HG02763 (cell line): Measurements from ENCODE around the gene KRAS.

Source experiments
- ATAC-seq: cut with Tn5 transposase; IDR thresholded peaks from one replicate; pipeline ENCODE4 v1.9.1; 2021; ENCODE audit warnings: mild to moderate bottlenecking, moderate library complexity; ENCODE audit not compliant: unreplicated experiment

The KRAS gene

DNA sequence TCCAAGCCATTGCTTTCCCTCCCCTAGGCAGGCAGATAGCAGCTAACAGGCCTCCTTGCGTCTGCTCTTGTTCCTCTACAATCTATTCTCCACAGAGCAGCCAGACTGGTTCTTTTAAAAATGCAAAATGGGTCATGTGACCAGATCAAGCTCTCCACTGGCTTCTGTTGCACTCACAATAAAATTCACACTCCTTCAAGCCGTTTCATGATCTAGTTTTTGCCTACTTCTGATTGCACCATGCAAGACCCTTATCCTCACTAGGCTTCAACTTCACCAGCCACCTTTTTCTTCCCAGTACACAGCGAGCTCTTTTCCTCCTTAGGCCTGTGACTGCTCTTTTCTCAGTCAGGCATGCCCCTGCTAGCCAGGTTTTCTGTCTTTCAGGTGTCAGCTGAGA, 6.1 kb upstream of the KRAS start:
- no peak for ATAC-seq

GRCh38 chr12:25256005-25256404, 5.3 kb upstream of the KRAS start:
- no peak for ATAC-seq

DNA sequence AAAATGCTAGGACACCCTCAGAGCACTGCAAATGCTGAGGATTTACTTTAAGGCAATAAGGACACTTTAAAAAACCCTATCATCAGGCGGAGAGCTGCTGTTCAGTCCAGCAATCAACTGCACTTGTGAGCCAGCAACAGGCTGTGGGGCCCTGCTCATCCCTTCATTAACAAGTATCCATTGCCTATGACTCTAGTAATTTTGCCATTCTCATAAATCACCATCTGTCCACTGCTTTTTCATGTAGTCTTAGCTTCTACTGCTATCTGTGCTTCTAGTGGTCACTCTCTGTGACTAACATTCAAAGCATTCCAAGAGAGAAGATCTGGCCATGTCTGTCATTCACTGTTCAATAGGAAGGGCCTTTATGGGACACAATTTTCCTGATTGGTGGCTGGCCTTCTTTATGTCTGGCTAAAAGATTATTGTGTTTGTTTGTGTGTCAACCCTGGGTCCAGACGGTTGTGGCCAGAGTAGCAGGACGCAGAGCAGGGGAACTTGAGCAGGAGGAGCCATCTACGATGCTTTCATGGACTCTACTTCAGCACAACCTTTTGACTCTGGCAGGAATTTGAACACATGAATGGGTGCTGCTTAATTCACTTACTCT, 3.6 kb upstream of the KRAS start:
- no peak for ATAC-seq

DNA sequence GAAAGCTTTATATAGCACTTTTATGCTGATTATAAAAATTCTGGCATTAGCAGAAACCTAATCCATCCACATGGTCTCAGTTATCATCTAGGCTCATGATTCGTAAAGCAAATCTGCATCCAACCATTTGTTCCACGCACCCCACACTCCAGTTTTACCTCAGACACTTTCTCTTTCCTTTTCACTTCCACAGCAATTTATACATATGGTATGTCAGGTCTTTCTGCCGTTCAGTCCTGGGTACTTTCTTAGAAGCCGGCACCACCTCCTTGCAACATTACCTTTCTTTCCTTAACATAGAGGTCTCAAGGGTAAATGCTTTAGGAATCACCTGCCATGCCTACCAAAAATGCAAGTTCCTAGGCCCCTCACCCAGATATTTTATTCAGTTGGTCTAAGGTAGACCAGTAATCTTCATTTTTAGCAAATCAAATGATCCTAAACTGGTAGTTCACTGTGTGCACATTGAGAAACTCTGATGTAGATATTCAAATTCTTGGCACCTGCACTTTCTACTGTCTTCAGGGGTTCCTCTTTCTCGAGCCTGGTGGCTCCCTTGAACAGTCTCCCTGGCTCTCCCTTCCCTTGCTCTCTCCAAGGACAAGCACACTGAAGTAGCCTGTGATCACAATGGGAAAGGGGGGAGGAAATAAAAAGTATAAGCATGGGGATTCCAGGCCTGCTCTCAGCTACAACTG, 2.8 kb upstream of the KRAS start:
- ATAC-seq: no peak

GRCh38 chr12:25252946-25253345, 2.2 kb upstream of the KRAS start:
- ATAC-seq: no peak

DNA sequence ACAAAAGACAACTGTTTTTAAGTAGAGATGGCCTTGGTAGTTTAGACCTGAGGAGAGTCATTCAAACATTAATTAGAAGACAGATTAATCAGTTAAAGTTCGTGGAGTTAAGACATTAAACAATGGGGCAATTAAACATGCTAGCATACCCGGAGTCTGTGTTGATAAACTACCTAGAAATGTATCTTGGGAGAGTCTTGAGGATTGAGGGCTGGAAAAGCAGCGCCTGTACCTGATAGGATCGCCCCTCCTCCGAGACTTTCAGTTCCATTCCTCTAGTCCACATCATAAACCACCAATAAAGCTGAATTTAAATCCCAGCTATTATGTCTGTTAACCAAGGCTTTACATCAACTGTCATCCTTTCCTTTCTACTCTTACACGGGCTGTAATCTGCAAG, 1.0 kb upstream of the KRAS start:
- ATAC-seq: no peak

- ATAC-seq: peak; percentile 27
These were observed 594 bp downstream of the KRAS start for GRCh38 chr12:25249931-25250738.

GRCh38 chr12:25248732-25249131, 2.0 kb downstream of the KRAS start:
- ATAC-seq: no peak

DNA sequence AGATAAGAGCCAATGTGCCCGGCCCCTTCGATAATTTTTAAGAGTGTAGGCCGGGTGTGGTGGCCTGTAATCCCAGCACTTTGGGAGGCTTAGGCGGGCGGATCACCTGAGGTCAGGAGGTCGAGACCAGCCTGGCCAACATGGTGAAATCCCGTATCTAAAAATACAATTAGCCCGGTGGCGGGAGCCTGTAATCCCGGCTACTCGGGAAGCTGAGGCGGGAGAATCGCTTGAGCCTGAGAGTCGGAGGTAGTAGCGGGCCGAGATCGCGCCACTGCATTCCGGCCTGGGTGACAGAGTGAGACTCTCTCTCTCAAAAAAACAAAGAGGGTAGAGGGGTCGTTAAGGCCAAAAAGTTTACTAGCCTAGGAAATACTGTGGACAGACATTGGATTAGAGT, 2.6 kb downstream of the KRAS start:
- ATAC-seq: no peak

DNA sequence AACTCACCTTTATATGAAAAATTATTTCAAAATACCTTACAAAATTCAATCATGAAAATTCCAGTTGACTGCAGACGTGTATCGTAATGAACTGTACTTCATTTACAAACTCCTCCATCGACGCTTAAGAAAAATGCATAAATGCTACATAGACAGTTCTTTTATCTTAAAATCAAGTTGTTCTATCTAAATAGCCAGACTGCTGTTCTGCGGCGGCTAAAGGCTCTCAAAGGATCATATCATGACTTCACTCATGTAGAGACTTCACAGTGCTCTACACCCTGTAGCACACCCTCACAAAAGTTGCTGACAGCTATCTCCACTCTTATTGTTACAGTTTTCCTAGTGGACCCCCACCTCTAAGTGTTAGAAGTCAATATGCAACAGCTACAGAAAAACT, 5.2 kb downstream of the KRAS start:
- ATAC-seq: no peak

DNA sequence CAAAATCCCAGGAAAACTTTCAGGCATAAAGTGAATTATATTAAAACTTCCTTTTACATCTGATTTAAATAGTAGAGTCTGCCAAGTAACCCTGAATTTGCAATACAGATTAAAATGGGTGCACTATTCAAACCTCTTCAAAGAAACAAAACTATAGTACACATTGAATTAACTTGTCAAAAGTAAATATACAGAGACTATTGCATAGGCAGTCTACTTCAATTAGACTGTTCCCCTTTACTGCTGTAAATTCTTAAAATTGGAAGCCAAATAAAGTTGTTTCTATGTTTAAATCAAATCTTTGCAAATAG, 7.1 kb downstream of the KRAS start:
- ATAC-seq: no peak

GRCh38 chr12:25242981-25243679, 7.6 kb downstream of the KRAS start:
- ATAC-seq: no peak

DNA sequence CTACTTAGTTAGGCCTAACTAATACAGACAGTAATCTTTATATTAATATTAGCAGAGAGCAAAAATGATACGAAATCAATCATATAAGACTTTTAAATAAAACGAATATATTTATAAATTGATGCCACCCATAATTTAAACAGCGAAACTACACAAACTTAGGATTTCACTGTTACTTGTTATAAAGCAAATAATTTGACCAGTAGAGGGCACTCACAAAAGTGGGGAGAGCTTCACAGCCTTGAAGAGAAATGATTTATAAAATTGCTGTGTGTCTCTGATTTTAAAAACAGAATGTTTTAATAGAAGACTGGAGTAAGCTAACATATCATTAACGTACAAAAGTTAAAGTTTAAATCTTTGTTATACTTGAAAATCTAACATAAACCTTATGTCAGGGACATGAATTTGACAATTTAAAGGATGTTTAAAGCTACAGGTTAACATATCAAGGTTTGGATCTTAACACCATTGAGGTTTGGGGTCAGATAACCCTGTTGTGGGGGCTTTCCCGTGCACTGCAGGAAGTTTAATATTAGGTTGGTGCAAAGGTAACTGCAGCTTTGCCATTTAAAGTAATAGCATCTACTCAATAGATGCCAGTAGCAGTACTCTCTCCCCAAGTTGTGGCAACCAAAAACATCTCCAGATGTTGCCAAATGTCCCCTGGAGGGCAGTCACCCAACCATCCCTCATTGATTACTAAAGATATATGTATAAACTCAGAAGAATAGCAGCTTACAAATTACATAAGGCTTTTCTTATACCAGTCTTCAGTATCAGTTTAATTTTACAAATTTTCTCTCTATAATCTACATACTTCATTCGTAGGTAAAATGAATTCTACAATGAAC, 9.3 kb downstream of the KRAS start:
- ATAC-seq: no peak

GRCh38 chr12:25236626-25237025, 14.1 kb downstream of the KRAS start:
- ATAC-seq: no peak

- ATAC-seq: no peak
These were observed 14.5 kb downstream of the KRAS start for GRCh38 chr12:25236190-25236589.

- ATAC-seq: no peak
These were observed 37.4 kb downstream of the KRAS start for GRCh38 chr12:25213338-25213737.

DNA sequence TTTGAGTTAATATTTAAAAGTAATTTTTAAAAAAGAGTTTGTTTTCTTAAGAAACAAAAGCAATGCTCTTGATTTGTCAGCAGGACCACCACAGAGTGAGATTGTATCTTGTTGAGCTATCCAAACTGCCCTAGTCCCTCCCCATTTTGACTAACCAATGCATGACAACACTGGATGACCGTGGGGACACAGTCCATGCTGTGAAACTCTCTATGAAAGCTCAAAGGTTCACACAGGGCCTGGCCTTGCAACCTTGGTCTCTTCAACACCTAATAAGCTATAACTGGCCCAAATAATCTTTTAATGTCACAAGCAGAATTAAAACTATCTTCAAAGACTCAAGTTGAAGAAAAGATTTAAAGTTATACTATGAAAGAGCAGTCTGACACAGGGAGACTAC, 42.2 kb downstream of the KRAS start:
- ATAC-seq: no peak

DNA sequence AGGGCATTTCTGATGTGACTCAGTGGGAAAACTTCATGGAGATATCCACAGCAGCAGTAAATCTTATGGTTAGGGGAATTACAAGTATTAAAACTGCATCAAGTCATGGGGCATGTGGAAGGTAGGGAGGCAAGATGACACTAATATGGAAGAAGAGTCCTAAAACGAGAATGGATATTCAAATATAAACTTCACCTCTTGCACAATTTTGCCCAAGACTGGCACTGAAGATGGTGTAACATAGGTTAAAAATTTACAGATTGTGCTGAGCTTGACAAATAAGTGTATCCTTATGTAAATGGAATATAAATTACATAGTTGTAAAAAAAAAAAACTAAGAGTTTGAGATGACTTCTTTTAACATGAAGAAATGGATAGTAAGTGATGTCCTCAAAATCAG, 42.9 kb downstream of the KRAS start:
- ATAC-seq: no peak

GRCh38 chr12:25207411-25207810, 43.3 kb downstream of the KRAS start:
- no peak for ATAC-seq

GRCh38 chr12:25202137-25202536, 48.6 kb downstream of the KRAS start:
- ATAC-seq: no peak

GRCh38 chr12:25200703-25201102, 50.0 kb downstream of the KRAS start:
- no peak for ATAC-seq
